Gastrocnemius medialis (tissue), 4 donors: ENCODE data around the gene SLC2A5. TPM values are rescaled to one million over a fixed set of nuclear protein-coding genes. Genes with fewer than 3 reads are reported as not detected.

ENCODE experiments used
- ATAC-seq, 2 donors: fragments of 150-250 bp; one replicate each; pipeline ENCODE4 v1.9.1; 2016
- DNase-seq, 2 donors: peaks; one replicate each; pipeline ENCODE4 v3.0.0-alpha.2; 2019
- H3K27ac ChIP-seq, 4 donors: fragments of 200-600 bp; sonication (generic); 1 replicate in 1 of 4; 2 replicates in 3 of 4; pipeline ENCODE4 v1.5.1; 2016 to 2018; ENCODE audit warnings: mild to moderate bottlenecking in 2 of 4, moderate library complexity in 1 of 4
- H3K27me3 ChIP-seq, 3 donors: fragments of 200-600 bp; sonication (generic) in 2 of 3; 1 replicate in 1 of 3; 2 replicates in 2 of 3; pipeline versions ENCODE4 v1.5.1 to v1.6.0; 2016 to 2019; ENCODE audit warnings: mild to moderate bottlenecking in 1 of 3, moderate library complexity in 1 of 3
- H3K36me3 ChIP-seq, 2 donors: fragments of 200-600 bp; sonication (generic) in 1 of 2; one replicate each; pipeline ENCODE4 v1.5.1; 2017 to 2018
- H3K4me1 ChIP-seq, 2 donors: fragments of 200-600 bp; sonication (generic) in 1 of 2; one replicate each; pipeline ENCODE4 v1.5.1; 2016 to 2017; ENCODE audit warnings: mild to moderate bottlenecking in 2 of 2
- H3K4me3 ChIP-seq, 4 donors: fragments of 200-600 bp; sonication (generic) in 3 of 4; 1 replicate in 1 of 4; 2 replicates in 3 of 4; pipeline ENCODE4 v1.5.1; 2016 to 2019; ENCODE audit warnings: mild to moderate bottlenecking in 2 of 4
- H3K9me3 ChIP-seq, 3 donors: fragments of 200-600 bp; sonication (generic) in 2 of 3; 1 replicate in 1 of 3; 2 replicates in 2 of 3; pipeline ENCODE4 v1.5.1; 2016 to 2019
- CTCF ChIP-seq, 5 experiments: fragments of 450-650 bp in 3 of 5; fragments of 200-600 bp in 2 of 5; sonication (generic) in 2 of 5; IDR thresholded peaks in 4 of 5; conservative IDR thresholded peaks in 1 of 5; 1 replicate in 4 of 5; 2 replicates in 1 of 5; pipeline ENCODE4 v1.5.1; 2016 to 2019; ENCODE audit warnings: antibody characterized with exemption in 5 of 5, mild to moderate bottlenecking in 3 of 5, moderate library complexity in 3 of 5
- POLR2A ChIP-seq, 2 donors: fragments of 450-650 bp; IDR thresholded peaks; one replicate each; pipeline ENCODE4 v1.6.1; 2017; ENCODE audit warnings: antibody characterized with exemption in 2 of 2, mild to moderate bottlenecking in 2 of 2, moderate library complexity in 2 of 2
- in situ Hi-C, 4 donors: fragments of 200-750 bp; cut with MboI; loops; one replicate each; pipeline versions ENCODE4 v1.15.0 to v1.8.0; 2017; ENCODE audit warnings: low sequenced_read_pairs in 4 of 4
- intact Hi-C: fragments of 100-400 bp; cut with DNase I; formaldehyde crosslinking; loops from one replicate; pipeline ENCODE4 v1.15.1; 2023; ENCODE audit warnings: low total_unique reads
- total RNA-seq, 4 donors: library from RNA; depleted of rRNA; stranded (reverse); fragments of >200 nt; gene quantifications; one replicate each; pipeline versions ENCODE4 v1.1.0 to v1.2.3, GENCODE V29; 2016

The SLC2A5 gene
- total RNA-seq, 4 donors from 2014 or later, result 11.2 to 34.5 (median 22.8) TPM

DNA sequence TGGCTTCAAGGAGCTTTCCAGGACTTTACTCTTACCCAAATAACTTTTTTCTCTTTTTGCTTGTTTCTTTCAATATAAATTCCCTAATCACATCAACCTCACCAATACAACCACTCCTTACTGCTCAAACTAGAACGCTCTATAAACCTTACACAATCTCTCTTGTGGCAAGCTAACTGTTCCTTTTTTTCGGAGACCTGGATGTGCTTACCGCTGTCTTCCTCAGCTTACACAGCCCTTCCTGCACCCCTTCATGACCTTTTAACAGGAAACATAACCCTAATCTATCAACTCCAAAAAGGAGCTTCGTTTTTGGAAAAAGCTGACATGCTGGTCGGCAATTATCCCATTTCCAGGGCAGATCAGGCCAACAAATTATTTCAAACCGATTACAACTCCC is 24.1 kb upstream of the SLC2A5 start:
- TF ChIP-seq POLR2A (IDR thresholded peaks at IDR 0.05), result no peak
- no peak for TF ChIP-seq CTCF (IDR thresholded peaks at IDR 0.05 in 4 of 5, conservative IDR thresholded peaks at IDR 0.05 in 1 of 5)
- in situ Hi-C loops, result no loop called here
- H3K4me3 ChIP-seq, result no peak overlapping the region
- no peaks in the 10 kb centered on the region for H3K36me3 ChIP-seq
- no peaks in the 10 kb centered on the region for H3K4me1 ChIP-seq
- no peak for ATAC-seq
- H3K9me3 ChIP-seq, result no peaks in the 10 kb centered on the region
- no peak for DNase-seq
- H3K27me3 ChIP-seq, result no peaks in the 10 kb centered on the region
- H3K27ac ChIP-seq, result no peak overlapping the region
- intact Hi-C loops, result loop anchor here (10.0 kb wide), 1 partner anchor 179 kb away; no protein-coding TSS in a partner anchor

DNA sequence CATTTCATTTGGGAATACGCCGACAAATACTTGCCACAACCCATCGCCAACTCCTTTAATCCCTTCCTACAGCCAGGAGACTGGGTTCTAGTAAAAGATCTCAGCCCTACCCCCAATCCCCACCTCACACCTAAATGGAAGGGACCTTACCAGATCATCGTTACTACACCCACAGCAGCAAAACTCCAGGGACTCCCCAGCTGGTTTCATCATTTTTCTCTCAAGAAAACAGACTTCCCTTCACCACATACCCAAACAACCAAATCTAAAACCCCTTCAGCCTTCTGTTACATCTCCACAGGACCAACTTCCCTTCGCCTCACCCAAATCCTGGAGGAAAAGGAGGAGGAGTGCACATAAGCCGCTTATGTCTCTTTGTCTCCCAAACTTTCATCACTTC is 23.7 kb upstream of the SLC2A5 start:
- Histone ChIP-seq H3K27me3 (no peaks in the 10 kb centered on the region), H3K27ac (no peak overlapping the region), H3K9me3 (no peaks in the 10 kb centered on the region), H3K4me3 (no peak overlapping the region), H3K4me1 (no peaks in the 10 kb centered on the region), H3K36me3 (no peaks in the 10 kb centered on the region)
- ATAC-seq, result no peak
- TF ChIP-seq POLR2A (IDR thresholded peaks at IDR 0.05) (no peak), CTCF (IDR thresholded peaks at IDR 0.05 in 4 of 5, conservative IDR thresholded peaks at IDR 0.05 in 1 of 5) (no peak)
- DNase-seq, result no peak
- intact Hi-C loops (loop anchor here (10.0 kb wide), 1 partner anchor 178 kb away; no protein-coding TSS in a partner anchor), in situ Hi-C loops (no loop called here)

DNA sequence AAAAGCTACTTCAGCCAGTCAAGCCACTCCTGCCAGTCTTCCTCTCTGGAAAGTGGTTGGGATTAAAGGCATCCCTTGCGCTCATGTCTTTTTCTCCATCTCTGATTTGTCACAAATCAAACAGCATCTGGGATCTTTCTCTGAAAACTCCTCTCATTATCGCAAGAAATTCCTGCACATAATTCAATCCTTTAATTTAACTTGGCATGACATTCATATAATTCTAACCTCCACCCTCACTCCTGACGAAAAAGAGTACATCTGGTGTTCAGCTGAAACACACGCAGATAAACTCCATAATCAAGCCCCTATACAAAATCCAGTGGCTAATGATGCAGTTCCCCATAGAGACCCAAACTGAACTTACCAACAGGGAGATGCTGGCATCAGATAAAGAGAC is 19.4 kb upstream of the SLC2A5 start:
- no peak overlapping the region for H3K4me3 ChIP-seq
- no peaks in the 10 kb centered on the region for H3K36me3 ChIP-seq
- DNase-seq, result no peak
- no peak overlapping the region for H3K27ac ChIP-seq
- H3K4me1 ChIP-seq, result no peaks in the 10 kb centered on the region
- ATAC-seq, result no peak
- intact Hi-C loops, result no loop called here
- TF ChIP-seq POLR2A (IDR thresholded peaks at IDR 0.05) (no peak), CTCF (IDR thresholded peaks at IDR 0.05 in 4 of 5, conservative IDR thresholded peaks at IDR 0.05 in 1 of 5) (no peak)
- in situ Hi-C loops, result no loop called here
- H3K9me3 ChIP-seq, result no peaks in the 10 kb centered on the region
- H3K27me3 ChIP-seq, result no peaks in the 10 kb centered on the region

GRCh38 chr1:9087411-9088125 is 18.1 kb upstream of the SLC2A5 start:
- H3K9me3 ChIP-seq, result no peaks in the 10 kb centered on the region
- no peak for ATAC-seq
- no peak overlapping the region for H3K4me3 ChIP-seq
- H3K27ac ChIP-seq, result no peak overlapping the region
- no peak for TF ChIP-seq CTCF (IDR thresholded peaks at IDR 0.05 in 4 of 5, conservative IDR thresholded peaks at IDR 0.05 in 1 of 5)
- TF ChIP-seq POLR2A (IDR thresholded peaks at IDR 0.05), result no peak
- in situ Hi-C loops, result no loop called here
- intact Hi-C loops, result no loop called here
- DNase-seq, result no peak
- no peaks in the 10 kb centered on the region for H3K36me3 ChIP-seq
- no peaks in the 10 kb centered on the region for H3K27me3 ChIP-seq
- no peaks in the 10 kb centered on the region for H3K4me1 ChIP-seq

DNA sequence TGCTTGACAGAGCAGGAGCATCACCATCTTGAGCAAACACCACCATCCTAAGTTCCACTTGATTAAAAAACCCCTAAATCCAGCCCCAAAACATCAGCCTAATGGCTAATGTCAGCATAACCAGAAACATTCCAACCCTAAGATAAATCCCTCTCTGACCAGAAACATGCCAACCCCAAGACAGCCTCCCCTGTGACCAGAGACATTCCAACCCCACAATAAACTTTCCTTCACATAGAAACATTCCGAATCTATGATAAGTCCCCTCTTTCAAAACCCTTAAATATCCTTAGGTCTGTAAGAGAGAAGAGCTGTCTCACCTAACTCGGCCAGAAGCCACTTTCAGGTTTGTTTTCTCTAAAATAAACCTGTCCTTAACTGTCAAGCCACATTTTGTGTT is 17.4 kb upstream of the SLC2A5 start:
- no peak overlapping the region for H3K4me3 ChIP-seq
- intact Hi-C loops (no loop called here), in situ Hi-C loops (no loop called here)
- H3K36me3 ChIP-seq, result no peaks in the 10 kb centered on the region
- DNase-seq (no peak), ATAC-seq (no peak)
- H3K4me1 ChIP-seq, result no peaks in the 10 kb centered on the region
- no peaks in the 10 kb centered on the region for H3K9me3 ChIP-seq
- TF ChIP-seq POLR2A (IDR thresholded peaks at IDR 0.05) (no peak), CTCF (IDR thresholded peaks at IDR 0.05 in 4 of 5, conservative IDR thresholded peaks at IDR 0.05 in 1 of 5) (no peak)
- no peak overlapping the region for H3K27ac ChIP-seq
- no peaks in the 10 kb centered on the region for H3K27me3 ChIP-seq
